IMR-90 (cell line): ENCODE results near the gene ADCYAP1R1. TPM values are rescaled to one million over a fixed set of nuclear protein-coding genes. Genes with fewer than 3 reads are reported as not detected.

Experiments
- ATAC-seq: fragments of 200-7000 bp; cut with Tn5 transposase; 2 replicates; pipeline ENCODE4 v1.9.1; 2020; ENCODE audit warnings: low read depth, mild to moderate bottlenecking, moderate library complexity
- BruUV-seq: library from RNA; stranded (reverse); fragments of 400-500 nt; replicated peaks from 2 replicates; lab custom pipeline; 2021; lab: Mats Ljungman, UMichigan
- CTCF ChIA-PET: fragments of 300-600 bp; formaldehyde crosslinking; extraction: SDS; loops from one replicate; lab custom pipeline; 2021; ENCODE audit warnings: antibody characterized with exemption; lab: Yijun Ruan, JAX
- POLR2A ChIA-PET: fragments of 300-600 bp; sonication (Branson Sonifier 250); formaldehyde crosslinking; loops from one replicate; lab custom pipeline; 2022; ENCODE audit warnings: antibody characterized with exemption; ENCODE audit not compliant: unreplicated experiment; lab: Charles Lee
- DNase-seq: peaks from one replicate; pipeline ENCODE4 v3.0.0; 2013
- H2AFZ ChIP-seq: replicated peaks from 2 replicates; pipeline ENCODE3; 2013; ENCODE audit warnings: low read length, mild to moderate bottlenecking; ENCODE audit not compliant: poor library complexity
- H2AK5ac ChIP-seq: 2 replicates; pipeline ENCODE4 v1.6.1; 2013; ENCODE audit warnings: low read depth, low read length, inconsistent platforms
- H2AK9ac ChIP-seq: replicated peaks from 2 replicates; pipeline ENCODE3; 2013; ENCODE audit warnings: mild to moderate bottlenecking, low read depth, low read length, moderate library complexity; ENCODE audit not compliant: poor library complexity
- H2BK120ac ChIP-seq: 2 replicates; pipeline ENCODE4 v1.6.1; 2013; ENCODE audit warnings: low read depth, low read length, inconsistent platforms
- H2BK15ac ChIP-seq: 3 replicates; pipeline ENCODE4 v1.6.1; 2013; ENCODE audit warnings: low read depth, low read length, inconsistent platforms
- H2BK20ac ChIP-seq: 2 replicates; pipeline ENCODE4 v1.6.1; 2013; ENCODE audit warnings: low read depth, mild to moderate bottlenecking, inconsistent platforms, low read length, moderate library complexity
- H2BK5ac ChIP-seq: 2 replicates; pipeline ENCODE4 v1.6.1; 2013; ENCODE audit warnings: mild to moderate bottlenecking, low read depth, low read length, inconsistent platforms; ENCODE audit not compliant: poor library complexity, severe bottlenecking
- H3K14ac ChIP-seq: replicated peaks from 2 replicates; pipeline ENCODE4 v1.6.1; 2013; ENCODE audit warnings: low read depth, low read length, inconsistent platforms
- H3K18ac ChIP-seq: 2 replicates; pipeline ENCODE4 v1.6.1; 2013; ENCODE audit warnings: low read depth, low read length, control low read depth
- H3K23ac ChIP-seq: 2 replicates; pipeline ENCODE4 v1.6.1; 2013; ENCODE audit warnings: low read depth, low read length, inconsistent platforms
- H3K27ac ChIP-seq: 2 replicates; pipeline ENCODE4 v1.5.1; 2013; ENCODE audit warnings: mild to moderate bottlenecking, control low read depth, low read length; ENCODE audit not compliant: insufficient read depth
- H3K27me3 ChIP-seq: 2 replicates; pipeline ENCODE4 v1.6.1; 2013; ENCODE audit warnings: low read length; ENCODE audit not compliant: control insufficient read depth, insufficient read depth
- H3K36me3 ChIP-seq: 2 replicates; pipeline ENCODE4 v1.6.1; 2013; ENCODE audit warnings: low read length, mixed read lengths; ENCODE audit not compliant: control insufficient read depth, insufficient read depth
- H3K4ac ChIP-seq: 2 replicates; pipeline ENCODE4 v1.6.1; 2013; ENCODE audit warnings: low read depth, low read length, inconsistent platforms
- H3K4me1 ChIP-seq: 2 replicates; pipeline ENCODE4 v1.6.1; 2013; ENCODE audit warnings: low read length, mixed read lengths; ENCODE audit not compliant: control insufficient read depth, insufficient read depth
- H3K4me2 ChIP-seq: 2 replicates; pipeline ENCODE4 v1.6.1; 2013; ENCODE audit warnings: low read depth, mild to moderate bottlenecking, control low read depth, low read length, moderate library complexity
- H3K4me3 ChIP-seq: 2 replicates; pipeline ENCODE4 v1.5.1; 2013; ENCODE audit warnings: low read depth, mild to moderate bottlenecking, control low read depth, low read length, moderate library complexity; ENCODE audit not compliant: insufficient read depth
- H3K56ac ChIP-seq: 2 replicates; pipeline ENCODE4 v1.6.1; 2013; ENCODE audit warnings: low read length, inconsistent platforms; ENCODE audit not compliant: insufficient read depth; ENCODE audit errors: extremely low read depth
- H3K79me1 ChIP-seq, 2 experiments: 2 replicates each; pipeline ENCODE4 v1.6.1; 2013; ENCODE audit warnings: low read length in 2 of 2, inconsistent platforms in 1 of 2, low read depth in 1 of 2
- H3K9ac ChIP-seq: 2 replicates; pipeline ENCODE4 v1.6.1; 2013; ENCODE audit warnings: low read depth, low read length, control low read depth
- H3K9me1 ChIP-seq: 2 replicates; pipeline ENCODE4 v1.6.1; 2013; ENCODE audit warnings: low read length, inconsistent platforms; ENCODE audit not compliant: insufficient read depth
- H3K9me3 ChIP-seq: 2 replicates; pipeline ENCODE4 v1.6.1; 2013; ENCODE audit warnings: low read length; ENCODE audit not compliant: control insufficient read depth, insufficient read depth
- H4K20me1 ChIP-seq: 2 replicates; pipeline ENCODE4 v1.6.1; 2013; ENCODE audit warnings: low read length, inconsistent platforms; ENCODE audit not compliant: insufficient read depth
- H4K5ac ChIP-seq: 2 replicates; pipeline ENCODE4 v1.6.1; 2013; ENCODE audit warnings: mild to moderate bottlenecking, low read depth, low read length, control low read depth
- H4K8ac ChIP-seq, 2 experiments: 2 replicates each; pipeline ENCODE4 v1.6.1; 2013; ENCODE audit warnings: low read depth in 2 of 2, low read length in 2 of 2, control low read depth in 1 of 2, inconsistent platforms in 1 of 2
- H4K91ac ChIP-seq: 2 replicates; pipeline ENCODE4 v1.6.1; 2013; ENCODE audit warnings: low read depth, low read length, inconsistent platforms; ENCODE audit not compliant: insufficient read depth
- BHLHE40 ChIP-seq: fragments of 150-350 bp; IDR thresholded peaks from 2 replicates; pipeline ENCODE4 v1.6.1; 2016; ENCODE audit warnings: mild to moderate bottlenecking, low read depth, low read length
- CEBPB ChIP-seq: IDR thresholded peaks from 2 replicates; pipeline ENCODE4 v1.6.1; 2012; ENCODE audit warnings: low read depth, low read length, improper control_type of control experiment
- ELK1 ChIP-seq: fragments of 150-350 bp; IDR thresholded peaks from 2 replicates; pipeline ENCODE4 v1.6.1; 2016; ENCODE audit warnings: low read depth, mild to moderate bottlenecking, low read length, moderate library complexity, borderline replicate concordance
- FOS ChIP-seq: fragments of 150-350 bp; IDR thresholded peaks from 2 replicates; pipeline ENCODE4 v1.6.1; 2016; ENCODE audit warnings: low read depth, low read length
- MAZ ChIP-seq: IDR thresholded peaks from 2 replicates; pipeline ENCODE4 v1.6.1; 2012; ENCODE audit warnings: low read depth, mild to moderate bottlenecking, low read length, improper control_type of control experiment, moderate library complexity, borderline replicate concordance
- MXI1 ChIP-seq: IDR thresholded peaks from 2 replicates; pipeline ENCODE4 v1.6.1; 2012; ENCODE audit warnings: low read depth, mild to moderate bottlenecking, low read length, moderate library complexity, borderline replicate concordance
- NFE2L2 ChIP-seq: fragments of 150-350 bp; IDR thresholded peaks from 2 replicates; pipeline ENCODE4 v1.6.1; 2016; ENCODE audit warnings: low read depth, mild to moderate bottlenecking, low read length
- POLR2A ChIP-seq: IDR thresholded peaks from 2 replicates; pipeline ENCODE4 v1.6.1; 2012; ENCODE audit warnings: mild to moderate bottlenecking, low read depth, low read length
- RAD21 ChIP-seq: IDR thresholded peaks from 2 replicates; pipeline ENCODE4 v1.6.1; 2012; ENCODE audit warnings: low read length, improper control_type of control experiment
- RCOR1 ChIP-seq: IDR thresholded peaks from 2 replicates; pipeline ENCODE4 v1.6.1; 2012; ENCODE audit warnings: mild to moderate bottlenecking, low read length, improper control_type of control experiment; ENCODE audit not compliant: insufficient replicate concordance
- RFX5 ChIP-seq: IDR thresholded peaks from 2 replicates; pipeline ENCODE4 v1.8.0; 2012; ENCODE audit warnings: low read depth, mild to moderate bottlenecking, low read length, moderate library complexity
- SMC3 ChIP-seq: fragments of 150-350 bp; IDR thresholded peaks from 2 replicates; pipeline ENCODE4 v1.6.1; 2016; ENCODE audit warnings: low read depth, mild to moderate bottlenecking, antibody characterized with exemption, low read length, moderate library complexity
- USF2 ChIP-seq: fragments of 150-350 bp; IDR thresholded peaks from 2 replicates; pipeline ENCODE4 v1.6.1; 2017; ENCODE audit warnings: mild to moderate bottlenecking, antibody characterized with exemption, low read length, low read depth
- WGBS, 2 experiments: methylation state at CpG; one replicate each; pipeline versions ENCODE4 v1.1.5 to v1.1.7; 2013; ENCODE audit warnings: missing lambda C conversion rate in 2 of 2; ENCODE audit not compliant: insufficient read length in 1 of 2; ENCODE audit errors: extremely low coverage in 2 of 2; 5-methylcytosine and 5-hydroxymethylcytosine counted together
- dilution Hi-C: fragments of 300-500 bp; cut with HindIII; formaldehyde crosslinking; loops from one replicate; pipeline ENCODE4 v1.14.3; 2018; ENCODE audit warnings: low sequenced_read_pairs; ENCODE audit not compliant: unreplicated experiment
- in situ Hi-C: fragments of 300-500 bp; cut with MboI; formaldehyde crosslinking; loops from 3 replicates; pipeline ENCODE4 v1.14.3; 2019; ENCODE audit warnings: low sequenced_read_pairs, inconsistent platforms, mixed read lengths
- intact Hi-C: fragments of 100-400 bp; cut with micrococcal nuclease; formaldehyde crosslinking; loops from 2 replicates; pipeline ENCODE4 v1.10.0; 2022
- polyA plus RNA-seq, 3 experiments: library from polyadenylated mRNA; depleted of rRNA; stranded (reverse); fragments of >200 nt; gene quantifications; 2 replicates each; pipeline ENCODE4 v1.2.3, GENCODE V29; 2012; ENCODE audit warnings: low replicate concordance in 1 of 3
- total RNA-seq: library from RNA; depleted of rRNA; stranded (reverse); fragments of >200 nt; gene quantifications from 2 replicates; pipeline ENCODE4 v1.2.3, GENCODE V29; 2012
- TF ChIP-seq, protein P1 (sequence below): conservative IDR thresholded peaks from 2 replicates; pipeline ENCODE4 v1.5.1; 2012; ENCODE audit warnings: mild to moderate bottlenecking, low read depth, low read length, improper control_type of control experiment

ADCYAP1R1 gene
- total and polyA plus RNA-seq, 2 of the 4 experiments (the other 2 are of a cell fraction): not detected

- intact Hi-C loops (no loop called here), in situ Hi-C loops (no loop called here), dilution Hi-C loops (no loop called here)
- Histone ChIP-seq H3K27me3 (peaks cover 8% of the 10 kb centered on the region), H2BK15ac (no peak overlapping the region), H2AFZ (no peak overlapping the region), H3K23ac (no peak overlapping the region), H3K4ac (no peak overlapping the region), H2AK9ac (no peak overlapping the region), H3K14ac (no peak overlapping the region), H4K20me1 (no peaks in the 10 kb centered on the region; the same call in 1 of the 2 replicates), H3K18ac (no peak overlapping the region), H3K9me1 (no peaks in the 10 kb centered on the region), H3K79me1 (no peaks in the 10 kb centered on the region), H2AK5ac (no peak overlapping the region), H3K4me3 (no peak overlapping the region), H3K4me2 (no peak overlapping the region), H4K5ac (no peak overlapping the region), H3K9me3 (no peaks in the 10 kb centered on the region), H3K27ac (no peak overlapping the region), H4K91ac (no peak overlapping the region), H2BK120ac (no peak overlapping the region), H3K4me1 (no peaks in the 10 kb centered on the region), H3K36me3 (no peaks in the 10 kb centered on the region), H3K56ac (no peak overlapping the region), H2BK5ac (no peak overlapping the region), H2BK20ac (no peak overlapping the region), H4K8ac (no peak overlapping the region), H3K9ac (no peak overlapping the region)
- ChIA-PET CTCF (no interaction called here), POLR2A (no interaction called here)
- 76% methylated on average over 10 of the region's 20 CpGs; no CpG with 5 or more reads in 1 of the 2 experiments for WGBS, 2 experiments
- no TSS peak for BruUV-seq
- ATAC-seq (no peak), DNase-seq (no peak)
- TF ChIP-seq RFX5: no peak
- TF ChIP-seq NFE2L2: no peak
- no peak for TF ChIP-seq SMC3
- no peak for TF ChIP-seq MAZ
- TF ChIP-seq ELK1: no peak
- no peak for TF ChIP-seq RAD21
- no peak for TF ChIP-seq FOS
- no peak for TF ChIP-seq USF2
- no peak for TF ChIP-seq BHLHE40
- TF ChIP-seq POLR2A: no peak
- no peak for TF ChIP-seq RCOR1
- no peak for TF ChIP-seq CEBPB
- no peak for TF ChIP-seq MXI1
- TF ChIP-seq, protein P1, sequence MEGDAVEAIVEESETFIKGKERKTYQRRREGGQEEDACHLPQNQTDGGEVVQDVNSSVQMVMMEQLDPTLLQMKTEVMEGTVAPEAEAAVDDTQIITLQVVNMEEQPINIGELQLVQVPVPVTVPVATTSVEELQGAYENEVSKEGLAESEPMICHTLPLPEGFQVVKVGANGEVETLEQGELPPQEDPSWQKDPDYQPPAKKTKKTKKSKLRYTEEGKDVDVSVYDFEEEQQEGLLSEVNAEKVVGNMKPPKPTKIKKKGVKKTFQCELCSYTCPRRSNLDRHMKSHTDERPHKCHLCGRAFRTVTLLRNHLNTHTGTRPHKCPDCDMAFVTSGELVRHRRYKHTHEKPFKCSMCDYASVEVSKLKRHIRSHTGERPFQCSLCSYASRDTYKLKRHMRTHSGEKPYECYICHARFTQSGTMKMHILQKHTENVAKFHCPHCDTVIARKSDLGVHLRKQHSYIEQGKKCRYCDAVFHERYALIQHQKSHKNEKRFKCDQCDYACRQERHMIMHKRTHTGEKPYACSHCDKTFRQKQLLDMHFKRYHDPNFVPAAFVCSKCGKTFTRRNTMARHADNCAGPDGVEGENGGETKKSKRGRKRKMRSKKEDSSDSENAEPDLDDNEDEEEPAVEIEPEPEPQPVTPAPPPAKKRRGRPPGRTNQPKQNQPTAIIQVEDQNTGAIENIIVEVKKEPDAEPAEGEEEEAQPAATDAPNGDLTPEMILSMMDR: no peak
These were observed 47.6 kb downstream of the ADCYAP1R1 start for GRCh38 chr7:31099451-31100444.
